HG03354 (cell line): Measurements from ENCODE around the gene GATA6.

Experiments used
- ATAC-seq: cut with Tn5 transposase; IDR thresholded peaks from one replicate; pipeline ENCODE4 v1.9.1; 2021; ENCODE audit warnings: mild to moderate bottlenecking; ENCODE audit not compliant: unreplicated experiment, poor library complexity, severe bottlenecking

GATA6 gene

GRCh38 chr18:22165603-22166068 lies 3.8 kb upstream of the GATA6 start:
- no peak for ATAC-seq

GRCh38 chr18:22166069-22166950 lies 3.1 kb upstream of the GATA6 start:
- no peak for ATAC-seq

DNA sequence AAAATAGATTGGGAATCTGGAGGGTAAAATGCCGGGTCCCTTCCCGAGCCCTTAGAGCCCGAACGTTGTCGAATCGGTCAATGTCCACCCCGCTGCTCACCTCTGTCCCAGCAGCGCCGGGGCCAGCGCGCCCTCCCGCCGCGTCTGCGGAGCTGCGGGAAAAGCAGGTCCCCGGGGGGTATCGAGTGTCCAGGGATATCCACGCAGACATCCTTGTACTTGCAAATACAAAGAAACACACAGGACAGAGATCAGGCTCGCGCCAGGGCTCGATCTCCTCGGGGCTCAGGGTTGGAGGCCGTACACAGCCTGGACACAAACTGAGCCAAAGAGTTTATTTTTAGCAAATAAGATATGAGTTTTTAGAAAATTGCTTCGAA lies 2.3 kb upstream of the GATA6 start:
- no peak for ATAC-seq

DNA sequence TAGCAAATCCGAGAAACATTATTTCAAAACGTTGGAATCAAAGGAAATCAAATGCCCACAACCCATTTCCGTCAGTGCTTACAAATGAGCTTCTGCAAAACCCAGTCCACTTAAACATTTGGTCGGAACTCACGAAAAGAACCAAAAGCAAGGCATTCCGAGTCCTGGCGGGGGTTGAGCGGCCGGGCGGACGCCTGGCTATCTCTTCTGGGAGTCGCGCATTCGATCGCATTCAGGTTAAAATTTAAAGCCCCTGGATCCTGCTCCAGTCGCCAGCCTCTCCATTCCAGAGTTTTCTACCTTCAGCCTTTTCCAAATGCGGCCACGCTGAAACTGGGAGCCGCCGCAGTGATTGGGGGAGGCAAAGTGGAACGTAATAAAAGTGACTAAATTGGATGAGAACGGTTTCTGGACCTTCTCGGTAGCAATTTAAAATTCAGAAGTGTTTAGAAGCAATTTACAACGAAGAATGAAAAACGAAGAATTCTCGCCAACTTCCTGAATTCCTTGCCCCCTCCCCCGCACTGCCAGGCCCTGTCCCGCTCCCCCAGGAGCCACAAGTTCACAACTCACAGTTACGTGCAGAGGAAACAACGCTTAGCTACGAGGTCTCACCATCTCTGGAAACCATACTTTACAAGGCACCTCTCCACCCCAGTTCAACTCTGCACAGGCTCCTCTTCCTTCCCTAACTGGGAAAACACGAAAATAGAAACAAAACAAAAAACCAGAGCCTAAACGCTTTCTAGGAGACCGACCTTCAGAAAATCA lies 1.7 kb upstream of the GATA6 start:
- no peak for ATAC-seq

DNA sequence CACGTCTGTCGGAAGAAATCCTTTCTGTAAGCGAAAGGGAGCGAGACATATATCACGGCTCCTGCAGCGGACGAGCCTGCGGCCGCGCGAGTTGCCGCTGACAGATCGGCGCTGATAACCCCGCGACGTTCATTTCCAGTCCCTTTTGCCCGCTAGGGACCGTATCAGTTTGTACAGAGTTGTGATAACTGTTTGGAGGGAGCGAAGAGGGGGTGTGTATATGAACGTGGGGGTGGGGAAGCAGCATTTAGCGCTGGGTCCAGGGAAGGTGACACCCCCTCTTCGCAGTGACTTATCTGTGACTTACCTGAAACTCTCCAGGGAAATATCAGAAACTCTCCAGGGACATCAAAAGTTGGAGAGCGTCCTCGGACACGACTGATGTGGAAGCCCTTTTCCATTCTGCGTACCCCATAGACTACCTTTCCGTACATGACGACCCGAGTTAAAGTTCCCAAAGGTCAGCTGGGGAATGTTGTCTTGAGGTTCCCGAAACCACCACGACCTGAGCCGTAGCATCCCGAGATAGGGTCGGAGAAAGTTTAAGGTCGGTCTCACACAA lies 948 bp upstream of the GATA6 start:
- ATAC-seq: no peak

DNA sequence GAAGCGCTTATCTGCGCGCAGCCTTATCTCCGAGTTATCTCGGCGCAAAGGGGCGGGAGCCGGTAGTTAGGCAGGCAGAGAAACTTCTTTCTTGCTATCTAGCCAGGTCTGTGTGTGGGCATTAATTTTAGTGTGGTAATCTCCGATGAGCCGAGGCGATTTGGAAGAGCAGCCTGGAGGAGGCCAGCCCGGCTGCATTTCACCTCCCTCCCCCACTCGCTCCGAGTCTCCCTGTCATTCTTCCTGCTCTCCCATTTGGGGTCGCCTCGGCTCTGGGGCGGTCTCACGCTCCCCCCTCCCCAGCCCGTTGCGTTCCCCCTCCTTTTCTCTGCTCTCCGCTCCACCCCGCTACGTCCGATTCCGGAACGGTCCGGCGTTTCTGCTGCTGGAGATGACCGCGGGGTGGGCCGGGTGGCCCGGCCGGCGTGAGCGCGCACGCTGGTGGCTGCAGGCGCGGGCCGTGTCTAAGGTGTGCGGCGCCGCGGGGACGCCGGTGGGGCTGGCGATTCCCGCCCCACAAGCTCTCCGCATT lies 566 bp downstream of the GATA6 start:
- ATAC-seq: peak; percentile 23

GRCh38 chr18:22170421-22171257 lies 1.2 kb downstream of the GATA6 start:
- no peak for ATAC-seq

GRCh38 chr18:22171258-22172119 lies 2.1 kb downstream of the GATA6 start:
- ATAC-seq: no peak

- ATAC-seq: no peak
Measured at GRCh38 chr18:22172120-22172582, 2.8 kb downstream of the GATA6 start.

DNA sequence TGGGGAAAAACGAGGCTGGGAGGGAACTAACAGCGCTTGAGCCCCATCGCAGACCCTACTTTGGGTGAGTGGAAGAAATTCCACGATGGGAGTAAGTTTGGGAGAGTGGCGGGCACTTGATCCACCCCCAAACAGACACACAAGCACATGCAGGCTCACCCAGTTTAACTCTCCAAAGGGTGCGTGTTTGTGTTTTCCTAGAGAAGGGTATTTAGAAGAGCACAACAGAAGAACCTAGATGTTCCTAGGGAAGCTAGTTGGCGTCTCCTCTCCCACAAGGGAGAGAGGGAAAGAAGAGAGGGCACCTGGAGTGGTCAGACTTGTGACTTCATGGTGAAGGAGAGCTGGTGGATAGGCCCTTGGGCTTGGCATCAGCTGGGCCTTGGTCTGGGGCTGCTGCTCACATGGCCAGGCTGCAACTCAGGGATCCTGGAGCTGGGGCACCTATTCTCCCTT lies 3.2 kb downstream of the GATA6 start:
- no peak for ATAC-seq

GRCh38 chr18:22173221-22173927 lies 4.0 kb downstream of the GATA6 start:
- ATAC-seq: no peak

DNA sequence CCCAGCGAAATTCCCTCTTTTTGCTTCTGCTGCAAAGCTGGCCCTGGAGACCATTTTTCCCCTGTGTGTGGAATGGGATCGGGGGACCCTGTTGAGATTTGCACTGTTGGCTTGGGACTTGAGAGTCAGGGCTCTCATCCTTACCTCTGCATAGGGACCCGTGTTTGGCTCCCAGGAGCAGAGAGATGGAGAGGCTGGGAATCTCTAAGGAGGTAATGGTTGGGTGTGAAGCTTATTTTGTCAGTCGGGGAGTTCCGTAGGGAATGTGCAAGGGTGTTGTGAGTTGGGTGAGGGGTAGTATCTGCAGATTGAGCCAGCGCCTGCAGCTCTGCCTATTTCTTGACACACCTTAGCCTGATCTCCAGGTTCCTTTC lies 4.5 kb downstream of the GATA6 start:
- no peak for ATAC-seq

DNA sequence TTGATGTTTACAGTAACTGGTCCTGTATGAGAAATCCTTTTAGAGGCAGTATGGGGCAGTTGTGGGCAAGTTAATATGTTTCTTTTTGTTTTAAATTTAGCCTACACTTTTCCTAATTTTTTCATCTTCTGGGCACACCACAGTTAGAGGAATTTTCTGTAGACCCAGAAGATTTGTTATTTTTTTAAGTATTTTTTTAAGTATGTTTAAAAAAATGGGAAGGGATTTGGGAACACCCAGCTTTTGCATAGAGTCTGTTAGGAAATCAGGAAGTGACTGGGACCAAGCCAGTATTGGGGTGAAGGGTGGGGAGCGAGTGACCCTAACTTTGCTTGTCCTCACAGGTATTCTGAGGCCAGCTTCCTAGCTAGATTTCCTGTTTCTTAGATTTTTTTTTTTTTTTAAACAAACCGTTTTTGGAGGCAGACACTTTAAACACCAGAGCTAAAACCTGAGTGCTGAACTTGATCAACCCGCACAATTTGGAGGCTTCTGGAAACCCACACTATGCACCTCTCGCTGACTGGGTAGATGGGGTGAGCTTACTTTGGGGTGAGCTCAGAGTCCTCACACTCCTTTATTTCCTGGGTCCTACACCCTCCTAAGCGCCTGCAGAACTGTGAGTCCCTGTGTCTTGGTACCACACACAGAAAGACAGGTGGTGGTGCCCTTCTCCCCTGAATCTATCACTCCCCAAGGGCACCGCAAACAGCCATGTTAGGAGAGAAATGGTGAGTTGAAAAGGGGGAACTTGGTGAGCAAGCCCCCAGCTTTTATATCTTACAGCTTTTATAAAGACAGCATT lies 5.2 kb downstream of the GATA6 start:
- ATAC-seq: no peak

DNA sequence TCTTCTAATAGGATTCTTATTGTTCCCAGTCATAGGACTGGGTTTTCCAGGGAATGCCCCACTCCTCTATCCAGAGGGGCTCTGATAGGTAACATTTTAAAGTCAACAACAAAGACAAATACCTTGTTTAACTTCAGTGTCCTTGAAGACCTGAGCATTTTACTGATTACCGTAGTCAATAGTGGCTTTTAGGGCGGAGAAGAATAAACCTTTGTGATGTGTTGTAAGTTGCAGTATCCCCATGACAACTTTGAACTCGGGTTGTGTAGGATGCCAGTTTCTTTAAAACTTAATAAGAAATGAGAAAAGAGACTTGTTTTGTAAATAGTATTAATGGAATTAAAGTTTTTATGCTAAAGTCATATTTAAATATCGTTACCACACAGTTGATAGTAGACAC lies 6.0 kb downstream of the GATA6 start:
- ATAC-seq: no peak

DNA sequence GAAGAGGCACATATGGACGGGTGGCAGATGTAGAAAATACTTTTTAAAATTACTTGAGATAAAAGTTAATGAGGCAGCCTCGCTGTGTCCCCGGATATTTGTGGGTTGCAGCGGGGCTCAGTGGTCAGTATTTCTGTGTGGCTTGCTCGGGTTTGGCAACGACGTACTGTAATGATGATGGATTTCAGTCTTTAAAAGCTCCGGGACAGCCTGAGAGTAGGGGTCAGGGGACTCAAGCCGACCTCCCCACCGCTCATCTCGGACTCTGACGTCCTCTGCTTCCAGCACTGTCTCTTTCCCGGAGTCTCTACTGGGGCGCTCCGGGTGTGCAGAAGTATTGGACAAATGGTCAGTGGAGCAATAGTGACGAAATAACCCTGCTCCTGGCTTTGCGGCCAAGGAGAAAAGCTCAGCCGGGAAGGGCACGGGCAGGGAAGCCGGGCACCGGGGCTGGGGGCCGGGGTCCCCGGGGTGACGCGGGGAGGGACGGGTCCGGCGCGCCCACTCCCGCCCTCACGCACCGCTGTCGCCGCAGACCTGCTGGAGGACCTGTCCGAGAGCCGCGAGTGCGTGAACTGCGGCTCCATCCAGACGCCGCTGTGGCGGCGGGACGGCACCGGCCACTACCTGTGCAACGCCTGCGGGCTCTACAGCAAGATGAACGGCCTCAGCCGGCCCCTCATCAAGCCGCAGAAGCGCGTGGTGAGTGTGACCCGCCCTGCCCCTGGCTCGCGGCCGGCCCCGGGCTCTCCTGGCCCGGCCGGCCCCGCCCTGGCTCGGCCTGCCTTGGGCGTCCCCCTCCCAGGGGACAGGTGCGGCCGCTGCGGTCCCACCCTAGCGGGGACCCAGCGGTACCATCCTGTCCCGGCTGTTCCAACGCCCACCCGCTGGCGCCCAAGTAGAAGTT lies 7.3 kb downstream of the GATA6 start:
- no peak for ATAC-seq

DNA sequence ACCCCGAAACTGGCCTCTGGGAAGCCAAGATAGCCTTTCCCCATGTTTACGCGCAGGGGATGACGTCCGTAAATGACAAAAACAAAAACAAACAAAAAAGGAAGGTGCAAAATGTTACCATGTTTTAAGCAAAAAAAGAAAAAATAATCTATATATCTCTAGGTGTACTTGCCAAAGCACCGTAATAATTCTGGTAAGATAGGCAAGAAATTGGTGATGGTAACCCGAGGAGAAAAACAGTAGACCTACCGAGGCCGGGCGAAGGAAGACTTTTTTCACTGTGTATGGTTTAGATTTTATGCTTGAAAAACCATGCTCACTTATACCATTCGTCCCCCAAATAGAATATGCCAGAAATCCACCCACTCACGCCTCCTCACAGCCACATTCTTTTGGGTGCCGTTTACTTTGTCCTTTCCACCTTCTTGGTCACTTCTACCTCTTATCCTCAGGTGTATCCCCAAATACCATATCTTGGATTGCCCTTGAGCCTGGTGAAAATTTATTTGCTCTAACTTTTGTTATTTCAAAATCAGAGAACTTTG lies 8.0 kb downstream of the GATA6 start:
- no peak for ATAC-seq
